GM12892 (cell line): ENCODE measurements around the gene ERC1.
A peak's percentile ranks its signal among the peaks of the same experiment; 100 is the strongest.

Experiments used
- DNase-seq: peaks from one replicate; pipeline ENCODE4 v3.0.0; 2011; ENCODE audit not compliant: insufficient read length
- FAIRE-seq: peaks from 2 replicates; lab custom pipeline; 2011; peaks lifted over from hg19 to GRCh38; lab: Jason Lieb, UNC
- POLR2A ChIP-seq: IDR thresholded peaks from 2 replicates; pipeline ENCODE4 v1.6.1; 2011; ENCODE audit warnings: low read depth, low read length, control low read depth
- POLR2AphosphoS5 ChIP-seq: IDR thresholded peaks from 2 replicates; pipeline ENCODE4 v1.6.1; 2011; ENCODE audit warnings: low read depth, low read length, control low read depth
- TAF1 ChIP-seq: IDR thresholded peaks from 2 replicates; pipeline ENCODE4 v1.6.1; 2011; ENCODE audit warnings: low read depth, mild to moderate bottlenecking, control low read depth, low read length, borderline replicate concordance

ERC1 gene

DNA sequence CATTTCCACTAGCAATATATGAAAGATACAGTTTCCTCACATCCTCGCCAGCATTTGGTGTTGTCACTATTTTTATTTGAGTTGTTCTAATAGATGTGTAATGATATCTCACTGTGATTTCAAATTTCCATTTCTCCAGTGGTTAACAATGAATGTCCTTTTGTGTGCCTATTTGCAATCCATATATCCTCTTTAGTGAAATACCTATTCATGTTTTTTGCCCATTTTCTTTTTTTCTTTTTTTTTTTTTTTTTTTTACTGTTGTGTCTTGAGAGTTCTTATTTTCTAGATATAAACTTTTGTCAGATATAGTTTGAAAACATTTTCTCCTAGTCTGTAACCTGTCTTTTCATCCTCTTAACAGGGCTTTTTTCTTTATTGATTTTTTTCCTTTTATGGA is 524.4 kb downstream of the ERC1 start:
- no peak for TF ChIP-seq POLR2A
- TF ChIP-seq POLR2AphosphoS5, result no peak
- TF ChIP-seq TAF1, result no peak
- no peak for FAIRE-seq

DNA sequence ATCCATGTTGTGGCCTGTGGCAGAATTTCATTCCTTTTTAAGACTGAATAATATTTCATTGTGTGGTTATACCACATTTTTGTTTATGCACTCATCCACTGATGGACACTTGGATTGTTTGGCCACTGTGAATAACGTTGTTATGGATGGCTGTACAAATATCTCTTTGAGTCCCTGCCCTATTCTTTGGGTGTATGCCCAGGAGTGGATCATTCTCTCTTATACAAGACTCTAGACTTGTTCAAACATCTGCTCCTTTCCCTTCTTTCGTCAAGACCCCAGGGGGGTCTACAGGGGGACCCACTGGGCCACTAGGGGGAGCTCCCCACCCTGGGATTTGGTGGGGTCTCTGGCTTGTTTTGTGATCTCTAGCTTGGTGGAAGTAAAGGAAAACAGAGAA is 526.0 kb downstream of the ERC1 start:
- TF ChIP-seq POLR2AphosphoS5 (no peak), TAF1 (no peak)
- no peak for FAIRE-seq
- no peak for DNase-seq

More for the DNA sequence above, 524.4 kb downstream of the ERC1 start:
- DNase-seq, result no peak

DNA sequence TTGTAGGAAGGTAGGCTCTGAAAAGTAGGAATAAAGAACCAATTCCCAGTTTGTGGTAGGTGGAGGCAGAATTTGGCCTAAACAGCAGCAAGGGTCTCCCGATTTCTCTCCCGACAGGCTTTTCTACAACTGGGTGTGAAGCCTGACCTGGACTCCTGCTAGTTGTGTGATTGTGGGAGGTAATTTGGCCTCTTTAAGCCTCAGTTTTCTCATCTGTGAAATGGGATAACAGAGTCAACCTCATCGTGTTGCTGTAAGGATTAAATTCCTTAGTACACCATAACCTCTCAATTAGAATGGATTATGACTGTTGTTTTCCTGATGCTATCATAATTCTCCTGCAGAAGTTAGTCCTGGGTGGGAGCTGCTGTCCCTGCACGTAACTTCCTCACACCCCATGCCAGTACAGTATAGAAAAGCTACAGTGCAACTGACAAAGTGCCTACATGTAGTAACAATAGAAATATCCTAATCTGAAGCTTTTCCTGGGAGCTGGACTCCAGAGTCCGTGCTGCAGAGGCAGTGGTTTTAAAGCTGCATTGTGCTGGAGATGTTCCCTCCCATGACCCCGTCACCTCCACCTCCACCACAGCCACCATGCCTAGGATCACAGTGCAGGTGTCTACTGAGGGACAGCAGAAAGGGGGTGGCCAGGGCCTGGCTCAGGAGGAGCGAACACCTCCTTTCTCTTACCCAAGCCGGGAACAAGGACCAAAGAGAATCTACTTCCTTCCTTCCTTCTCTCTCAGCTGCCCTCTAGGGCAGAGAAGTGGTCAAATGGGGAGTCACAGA is 526.9 kb downstream of the ERC1 start:
- FAIRE-seq (no peak), DNase-seq (no peak)
- TF ChIP-seq TAF1 (no peak), POLR2A (no peak), POLR2AphosphoS5 (no peak)

DNA sequence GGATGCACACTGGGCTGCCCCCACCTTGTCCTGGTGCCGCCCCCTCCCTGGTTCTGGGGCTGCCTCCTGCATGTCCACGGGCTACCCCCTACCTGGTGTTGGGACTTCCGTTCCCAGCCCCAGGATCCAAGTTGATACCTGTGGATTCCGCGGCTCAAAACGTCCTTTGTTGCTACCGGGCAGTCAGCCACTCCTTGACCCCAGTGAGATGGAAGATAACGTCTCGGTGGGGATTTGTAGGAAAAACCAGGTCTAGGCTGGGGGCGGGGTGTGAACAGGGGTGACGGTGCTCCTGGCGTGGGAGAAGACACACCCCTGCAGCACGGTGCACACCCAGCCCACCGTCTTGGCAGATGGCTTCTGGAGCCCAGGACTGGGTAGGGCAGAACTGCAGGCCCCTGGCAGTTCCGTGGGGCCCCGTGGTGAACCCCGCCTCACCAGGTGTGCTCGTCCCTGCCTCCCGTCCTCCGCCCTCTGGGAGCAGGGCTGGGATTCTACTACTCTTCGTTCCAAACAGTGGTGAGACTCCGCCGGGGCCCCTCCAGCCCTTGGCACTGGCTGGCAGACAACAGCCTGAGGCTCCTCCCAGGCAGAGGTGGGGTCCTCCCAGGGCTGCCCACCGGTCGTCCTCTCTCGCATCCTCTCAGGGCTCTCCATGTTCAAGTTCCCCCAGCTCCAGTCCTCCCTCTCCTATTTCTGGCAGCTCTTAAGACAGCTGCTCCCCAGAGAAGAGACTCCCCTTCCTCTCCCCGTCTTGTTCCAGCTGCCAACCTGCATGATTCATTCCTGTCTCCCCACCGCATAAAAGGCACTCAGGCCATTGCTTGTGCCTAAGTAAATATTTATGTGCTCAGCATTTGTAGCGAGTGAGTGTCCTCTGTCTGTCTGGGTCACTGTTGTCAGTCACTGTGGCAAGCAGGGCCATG is 527.8 kb downstream of the ERC1 start:
- DNase-seq (no peak), FAIRE-seq (no peak)
- TF ChIP-seq POLR2AphosphoS5, result no peak
- no peak for TF ChIP-seq TAF1
- TF ChIP-seq POLR2A, result no peak

DNA sequence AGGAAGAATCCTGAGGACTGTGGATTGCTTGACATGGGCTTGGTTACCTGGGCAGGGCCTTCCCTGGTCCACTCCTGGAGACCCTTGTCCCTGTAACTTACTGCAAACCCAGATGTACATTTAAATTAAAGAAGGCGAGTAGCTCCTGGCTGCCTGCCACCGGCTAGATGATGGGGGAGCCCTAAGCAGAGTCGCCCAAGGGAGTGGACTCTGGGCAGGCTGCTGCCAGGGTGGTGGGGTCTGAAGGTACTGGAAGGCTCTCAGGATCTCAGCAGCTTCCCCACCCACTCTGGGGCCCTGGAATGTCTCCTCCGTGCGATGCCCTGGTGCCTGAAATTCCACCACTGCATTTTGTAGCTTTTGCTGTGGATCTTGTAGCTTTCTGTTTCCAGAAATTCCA is 528.6 kb downstream of the ERC1 start:
- no peak for FAIRE-seq
- TF ChIP-seq TAF1, result no peak
- TF ChIP-seq POLR2A, result no peak
- TF ChIP-seq POLR2AphosphoS5, result no peak

DNA sequence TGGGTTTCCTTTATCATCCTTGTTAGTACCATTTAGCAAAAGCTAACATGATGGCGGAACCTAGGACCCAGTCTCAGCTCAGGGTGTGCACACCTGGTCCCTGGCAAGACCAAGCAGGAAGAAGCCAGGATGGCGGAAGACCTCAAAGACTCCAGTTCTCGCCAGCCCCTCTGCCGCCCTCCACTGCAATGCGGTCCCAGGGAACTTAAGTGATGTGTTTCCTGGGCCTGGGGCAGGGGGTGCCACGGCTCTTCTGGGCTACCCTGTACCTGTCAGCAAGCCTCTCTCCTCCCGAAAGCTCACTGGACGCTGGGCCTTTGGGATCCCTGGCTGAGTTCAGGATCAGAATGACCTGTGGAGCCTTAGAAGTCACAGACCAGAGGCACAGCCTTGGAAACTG is 532.0 kb downstream of the ERC1 start:
- DNase-seq (no peak), FAIRE-seq (no peak)
- TF ChIP-seq POLR2A (no peak), TAF1 (no peak)

More for the DNA sequence above, 528.6 kb downstream of the ERC1 start:
- DNase-seq, result no peak

DNA sequence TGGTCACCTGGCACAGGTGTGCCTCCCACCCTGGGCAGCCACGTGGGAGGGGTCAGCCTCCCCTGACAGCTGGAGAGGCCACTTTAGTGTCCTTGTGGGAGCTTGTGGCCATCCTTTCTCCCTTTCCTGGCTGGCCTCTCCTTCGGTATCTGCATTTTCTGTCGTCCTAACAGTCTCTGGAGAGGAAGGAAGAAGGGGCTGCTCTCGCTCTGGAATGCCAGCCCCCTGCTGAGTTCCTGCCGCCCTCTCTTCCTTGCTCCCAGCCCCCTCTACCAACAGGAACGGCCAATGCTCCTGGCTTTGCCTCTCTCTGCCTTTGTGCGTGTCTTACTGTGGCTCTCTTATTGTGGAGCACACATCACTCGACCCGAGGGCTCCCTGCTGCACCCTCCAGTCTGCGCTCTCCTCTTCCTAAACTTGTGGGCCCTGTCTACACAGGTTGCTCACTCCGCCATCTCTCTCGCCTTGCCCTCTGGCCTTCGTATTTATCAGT is 532.6 kb downstream of the ERC1 start:
- FAIRE-seq (no peak), DNase-seq (no peak)
- TF ChIP-seq POLR2AphosphoS5 (no peak), TAF1 (no peak), POLR2A (no peak)

DNA sequence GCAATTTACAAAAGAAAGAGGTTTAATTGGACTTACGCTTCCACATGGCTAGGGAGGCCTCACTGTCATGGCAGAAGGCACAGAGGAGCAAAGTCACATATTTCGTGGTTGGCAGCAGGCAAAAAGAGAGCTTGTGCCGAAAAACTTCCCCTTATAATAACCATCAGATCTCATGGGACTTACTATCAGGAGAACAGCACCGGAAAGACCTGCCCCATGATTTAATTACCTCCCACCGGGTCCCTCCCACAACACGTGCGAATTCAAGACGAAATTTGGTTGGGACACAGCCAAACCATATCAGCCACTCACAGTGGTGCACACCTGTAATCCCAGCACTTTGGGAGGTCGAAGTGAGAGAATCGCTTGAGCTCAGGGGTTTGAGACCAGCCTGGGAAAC is 534.8 kb downstream of the ERC1 start:
- FAIRE-seq, result no peak
- TF ChIP-seq TAF1 (no peak), POLR2AphosphoS5 (no peak), POLR2A (no peak)
- DNase-seq, result no peak

DNA sequence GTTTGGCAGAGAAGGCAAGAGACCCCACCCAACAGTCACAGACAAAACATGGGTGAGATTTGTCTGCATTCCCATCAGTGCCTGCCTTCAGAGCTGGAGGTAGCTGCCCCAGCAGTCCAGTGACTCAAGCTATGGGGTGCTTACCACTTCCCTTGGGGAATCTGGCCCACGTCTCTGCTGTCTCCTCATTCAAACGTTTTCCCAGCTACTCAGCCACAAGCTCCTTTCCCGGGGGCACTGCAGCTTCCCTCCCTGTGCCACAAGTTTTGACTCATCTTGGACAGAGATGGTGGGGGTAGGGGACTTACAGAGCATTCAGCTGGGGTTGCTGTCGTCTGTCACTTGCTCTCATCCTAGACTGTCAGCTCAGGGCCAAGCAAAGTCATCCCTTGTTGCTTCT is 536.8 kb downstream of the ERC1 start:
- no peak for FAIRE-seq
- DNase-seq, result no peak
- no peak for TF ChIP-seq TAF1

DNA sequence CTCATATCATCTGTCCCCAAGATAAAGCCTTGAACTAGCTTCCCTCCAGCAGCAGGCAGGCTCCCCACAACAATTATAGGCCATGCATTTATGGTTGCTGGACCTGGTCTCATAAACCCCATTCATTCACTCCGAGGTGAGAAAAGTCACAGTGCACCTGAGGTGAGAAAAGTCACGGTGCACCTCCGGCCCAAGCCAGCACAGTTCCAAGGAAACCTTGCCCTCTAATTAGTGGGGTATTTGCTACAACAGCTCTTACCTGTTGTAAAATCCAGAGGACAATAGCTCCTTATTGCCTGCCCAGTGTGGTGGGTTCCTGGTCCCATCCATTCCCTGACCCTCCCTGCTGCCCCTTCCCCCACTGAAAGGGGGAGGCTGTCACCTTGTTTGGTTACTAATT is 537.8 kb downstream of the ERC1 start:
- FAIRE-seq, result peak; percentile 38
- no peak for DNase-seq
- TF ChIP-seq POLR2A (no peak), TAF1 (no peak), POLR2AphosphoS5 (no peak)

DNA sequence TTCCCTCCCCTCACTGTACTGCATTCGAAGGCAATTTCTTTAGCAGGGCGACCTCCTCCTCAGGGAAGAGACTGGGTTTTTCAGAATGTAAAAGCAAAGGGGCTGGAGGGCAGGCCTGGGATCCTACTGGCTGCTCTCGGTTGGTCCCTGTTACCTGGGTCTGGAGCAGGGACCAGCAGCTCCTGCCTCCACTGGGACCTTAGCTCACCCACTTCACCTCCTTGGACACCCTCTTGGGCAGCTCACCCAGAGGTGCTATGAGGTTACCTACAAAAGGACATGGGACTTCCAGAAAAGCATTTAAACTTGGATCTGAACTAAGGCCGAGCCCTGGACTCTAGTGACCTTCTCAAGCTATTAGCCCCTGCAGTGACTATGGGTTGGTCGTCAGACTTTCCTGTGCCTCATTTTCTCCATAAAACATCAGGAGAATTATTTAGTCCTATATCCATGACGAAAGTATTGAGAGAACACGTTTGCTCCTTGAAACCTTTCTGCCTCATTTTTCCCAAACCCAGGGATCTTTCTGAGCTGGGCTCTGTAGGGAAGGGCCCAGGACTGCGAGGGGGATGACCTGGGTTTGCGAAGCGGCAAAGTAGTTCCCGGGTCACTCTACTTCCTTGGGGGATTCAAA is 538.3 kb downstream of the ERC1 start:
- DNase-seq (no peak), FAIRE-seq (peak; percentile 40)
- no peak for TF ChIP-seq POLR2A
- TF ChIP-seq TAF1, result no peak
- no peak for TF ChIP-seq POLR2AphosphoS5
